OCI-LY7 (cell line): Measurements from ENCODE around the gene ITGB4.

Source experiments
- EZH2phosphoT487 ChIP-seq: fragments of 200-600 bp; sonication (generic); IDR thresholded peaks from 2 replicates; pipeline ENCODE4 v1.6.1; 2018; ENCODE audit warnings: low read depth, borderline replicate concordance, mild to moderate bottlenecking, mixed run types, antibody characterized with exemption, low read length, moderate library complexity, mixed read lengths
- TF ChIP-seq, protein P1 (sequence below): fragments of 200-600 bp; sonication (generic); conservative IDR thresholded peaks from 2 replicates; pipeline ENCODE4 v1.5.1; 2014; ENCODE audit warnings: mild to moderate bottlenecking, antibody characterized with exemption, low read length, moderate library complexity, mixed read lengths

DNA sequence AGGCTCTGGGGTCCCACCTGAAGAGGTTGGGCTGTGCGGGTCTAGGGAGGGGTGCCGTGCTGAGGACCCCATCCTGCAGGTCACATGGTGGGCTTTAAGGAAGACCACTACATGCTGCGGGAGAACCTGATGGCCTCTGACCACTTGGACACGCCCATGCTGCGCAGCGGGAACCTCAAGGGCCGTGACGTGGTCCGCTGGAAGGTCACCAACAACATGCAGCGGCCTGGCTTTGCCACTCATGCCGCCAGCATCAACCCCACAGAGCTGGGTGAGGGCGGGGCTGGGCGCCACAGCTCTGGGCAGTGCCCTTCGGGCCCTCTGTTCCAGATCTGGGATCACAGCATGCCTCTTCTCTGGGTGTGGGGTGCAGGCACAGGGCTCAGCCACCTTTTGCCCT, 18.5 kb downstream of the ITGB4 start:
- TF ChIP-seq, protein P1, sequence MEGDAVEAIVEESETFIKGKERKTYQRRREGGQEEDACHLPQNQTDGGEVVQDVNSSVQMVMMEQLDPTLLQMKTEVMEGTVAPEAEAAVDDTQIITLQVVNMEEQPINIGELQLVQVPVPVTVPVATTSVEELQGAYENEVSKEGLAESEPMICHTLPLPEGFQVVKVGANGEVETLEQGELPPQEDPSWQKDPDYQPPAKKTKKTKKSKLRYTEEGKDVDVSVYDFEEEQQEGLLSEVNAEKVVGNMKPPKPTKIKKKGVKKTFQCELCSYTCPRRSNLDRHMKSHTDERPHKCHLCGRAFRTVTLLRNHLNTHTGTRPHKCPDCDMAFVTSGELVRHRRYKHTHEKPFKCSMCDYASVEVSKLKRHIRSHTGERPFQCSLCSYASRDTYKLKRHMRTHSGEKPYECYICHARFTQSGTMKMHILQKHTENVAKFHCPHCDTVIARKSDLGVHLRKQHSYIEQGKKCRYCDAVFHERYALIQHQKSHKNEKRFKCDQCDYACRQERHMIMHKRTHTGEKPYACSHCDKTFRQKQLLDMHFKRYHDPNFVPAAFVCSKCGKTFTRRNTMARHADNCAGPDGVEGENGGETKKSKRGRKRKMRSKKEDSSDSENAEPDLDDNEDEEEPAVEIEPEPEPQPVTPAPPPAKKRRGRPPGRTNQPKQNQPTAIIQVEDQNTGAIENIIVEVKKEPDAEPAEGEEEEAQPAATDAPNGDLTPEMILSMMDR, result no peak
- no peak for TF ChIP-seq EZH2phosphoT487
